Measurements from ENCODE around the gene SEMA4G. TPM values are rescaled to one million over a fixed set of nuclear protein-coding genes. Genes with fewer than 3 reads are reported as not detected.

The SEMA4G gene
- total RNA-seq, 1 experiment from 2014 or later, result 1.1 TPM

GRCh38 chr10:100986952-100987684 is 17.8 kb downstream of the SEMA4G start, which contains the start of the genes MRPL43 and TWNK:
MRPL43 (minus strand) TSS chr10:100987497; CDS start chr10:100987443, 54 bp downstream.
TWNK (plus strand) TSS chr10:100987543; CDS start chr10:100988211, 668 bp downstream.
- DNase-seq (ENCODE audit: extremely low read depth, low read depth), result peak; percentile 72

DNA sequence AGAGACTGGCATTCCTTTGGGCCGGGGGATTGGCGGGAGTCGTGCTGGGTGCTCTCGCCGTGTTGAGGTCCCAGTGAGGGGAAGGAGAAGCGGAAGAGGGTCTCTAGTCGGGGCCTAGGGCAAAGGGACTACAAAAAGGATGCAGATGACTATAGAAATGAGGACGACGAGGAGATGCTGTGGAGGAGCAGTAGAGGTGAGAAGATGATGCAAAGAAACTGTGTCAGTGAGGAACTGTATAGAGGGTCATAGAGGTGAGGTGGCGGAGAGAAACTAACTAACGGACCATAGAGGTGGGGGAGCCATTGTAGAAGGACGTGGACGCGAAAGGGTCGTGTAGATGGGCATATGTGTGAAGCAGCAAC is 18.4 kb downstream of the SEMA4G start:
- no peak for DNase-seq (ENCODE audit: extremely low read depth, low read depth)

DNA sequence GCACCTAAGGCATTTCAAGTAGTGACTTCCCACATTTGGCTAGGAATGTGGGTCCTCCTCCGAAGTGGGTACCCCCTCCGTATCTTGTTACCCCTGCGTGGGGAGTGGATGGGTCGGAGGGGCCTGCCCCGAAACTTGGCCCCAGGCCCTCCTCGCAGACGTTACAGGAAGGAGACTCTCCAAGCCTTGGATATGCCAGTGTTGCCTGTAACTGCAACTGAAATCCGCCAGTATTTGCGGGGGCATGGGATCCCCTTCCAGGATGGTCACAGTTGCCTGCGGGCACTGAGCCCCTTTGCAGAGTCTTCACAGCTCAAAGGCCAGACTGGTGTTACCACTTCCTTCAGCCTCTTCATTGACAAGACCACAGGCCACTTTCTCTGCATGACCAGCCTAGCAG is 18.9 kb downstream of the SEMA4G start:
- DNase-seq (ENCODE audit: extremely low read depth, low read depth), result no peak

DNA sequence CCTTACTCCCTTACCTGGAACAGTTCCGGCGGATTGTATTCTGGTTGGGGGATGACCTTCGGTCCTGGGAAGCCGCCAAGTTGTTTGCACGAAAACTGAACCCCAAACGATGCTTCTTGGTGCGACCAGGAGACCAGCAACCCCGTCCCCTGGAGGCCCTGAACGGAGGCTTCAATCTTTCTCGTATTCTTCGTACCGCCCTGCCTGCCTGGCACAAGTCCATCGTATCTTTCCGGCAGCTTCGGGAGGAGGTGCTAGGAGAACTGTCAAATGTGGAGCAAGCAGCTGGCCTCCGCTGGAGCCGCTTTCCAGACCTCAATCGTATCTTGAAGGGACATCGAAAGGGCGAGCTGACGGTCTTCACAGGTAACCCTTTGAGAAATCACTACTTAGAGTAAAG is 19.8 kb downstream of the SEMA4G start:
- no peak for DNase-seq (ENCODE audit: extremely low read depth, low read depth)

DNA sequence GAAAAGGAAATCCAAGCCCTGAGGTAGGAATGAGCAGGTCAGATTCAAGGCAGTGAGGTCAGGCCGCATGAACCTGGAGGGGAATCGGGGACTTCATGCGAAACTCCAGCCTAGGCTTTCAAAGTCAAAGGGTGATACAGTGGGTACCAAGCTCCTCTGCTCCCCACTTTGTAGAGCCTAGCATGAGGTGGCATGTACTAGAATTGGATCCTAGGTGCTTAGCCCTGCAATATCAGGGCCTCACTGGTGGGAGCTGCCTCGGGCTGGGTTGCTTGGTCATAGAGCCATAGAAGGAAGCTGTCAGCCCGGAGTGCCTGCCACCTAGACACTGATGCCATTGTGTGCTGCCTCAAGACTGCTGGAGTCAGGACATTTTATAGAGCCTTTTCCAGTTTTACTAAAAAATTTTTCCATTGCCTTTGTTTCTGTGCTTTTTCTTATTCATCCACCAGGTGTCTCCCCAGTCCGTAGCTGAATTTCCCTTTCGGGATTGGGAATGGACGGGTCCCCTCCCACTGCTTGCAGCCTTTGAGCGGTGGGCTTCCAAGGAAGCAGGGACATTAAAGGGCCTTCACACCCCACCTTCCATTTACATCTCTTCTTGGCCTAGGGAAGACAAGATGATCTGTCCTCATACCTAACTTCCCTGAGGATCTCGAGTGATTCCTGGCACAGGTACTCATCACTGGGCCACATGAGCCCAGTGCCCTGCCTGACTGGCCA is 24.8 kb downstream of the SEMA4G start:
- DNase-seq (ENCODE audit: extremely low read depth, low read depth), result no peak

- DNase-seq (ENCODE audit: extremely low read depth, low read depth), result no peak
These were observed 25.9 kb downstream of the SEMA4G start for GRCh38 chr10:100995181-100995580.

- no peak for DNase-seq (ENCODE audit: extremely low read depth, low read depth)
These were observed 27.5 kb downstream of the SEMA4G start for GRCh38 chr10:100996678-100997359.

- peak; percentile 72 for DNase-seq (ENCODE audit: extremely low read depth, low read depth)
These were observed 28.3 kb downstream of the SEMA4G start for GRCh38 chr10:100997360-100998182.

DNA sequence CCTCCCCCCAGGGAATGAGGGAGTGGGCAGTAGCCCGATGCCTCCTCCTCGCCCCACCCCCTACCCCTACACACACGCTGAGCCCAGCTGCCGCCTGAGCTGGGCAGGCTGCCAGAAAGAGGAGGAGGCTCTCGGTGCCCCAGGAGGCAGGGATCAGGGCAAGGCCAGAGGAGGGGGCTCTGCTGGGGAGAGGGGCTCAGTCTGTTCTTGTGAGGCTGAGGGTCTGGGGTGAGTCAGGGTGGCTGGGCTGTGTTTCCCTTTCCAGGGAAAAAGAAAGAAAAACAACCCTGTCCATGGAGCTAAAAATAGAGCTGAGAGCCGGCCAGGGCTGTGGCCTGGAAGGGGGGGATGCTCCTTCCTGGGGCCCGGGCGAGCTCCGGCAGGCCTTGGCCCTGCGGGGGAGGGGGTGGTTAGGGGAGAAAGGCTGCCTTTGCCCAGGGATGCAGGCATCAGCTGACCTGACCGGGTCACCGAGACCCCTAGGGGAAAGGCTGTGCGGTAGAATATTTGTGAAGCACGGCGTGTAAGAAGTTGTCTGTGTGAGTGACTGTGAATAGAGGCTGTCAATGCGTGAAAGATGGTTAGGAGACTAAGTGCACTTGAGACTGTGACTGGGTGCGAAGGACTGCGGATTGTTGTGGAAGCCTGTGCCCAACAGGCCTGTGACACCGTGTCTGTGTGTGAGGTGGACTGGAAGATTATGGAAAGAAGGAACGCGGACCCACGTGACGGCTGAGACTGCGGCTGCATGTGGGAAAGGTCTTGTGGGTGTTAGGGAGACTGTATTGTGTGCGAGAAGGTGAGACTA is 29.1 kb downstream of the SEMA4G start:
- peak; percentile 73 for DNase-seq (ENCODE audit: extremely low read depth, low read depth)

GRCh38 chr10:100998991-100999741 is 29.9 kb downstream of the SEMA4G start:
- peak; percentile 56 for DNase-seq (ENCODE audit: extremely low read depth, low read depth)

GRCh38 chr10:100999742-101000126 is 30.4 kb downstream of the SEMA4G start, which contains the start of gene LZTS2:
LZTS2 (plus strand) TSS chr10:100999808; CDS start chr10:101002539, 2,731 bp downstream.
- no peak for DNase-seq (ENCODE audit: extremely low read depth, low read depth)

GRCh38 chr10:101000127-101000914 is 31.0 kb downstream of the SEMA4G start:
- DNase-seq (ENCODE audit: extremely low read depth, low read depth), result no peak

- DNase-seq (ENCODE audit: extremely low read depth, low read depth), result no peak
These were observed 31.8 kb downstream of the SEMA4G start for GRCh38 chr10:101000915-101001658.

- DNase-seq (ENCODE audit: extremely low read depth, low read depth), result no peak
These were observed 32.3 kb downstream of the SEMA4G start for GRCh38 chr10:101001659-101002035.

DNA sequence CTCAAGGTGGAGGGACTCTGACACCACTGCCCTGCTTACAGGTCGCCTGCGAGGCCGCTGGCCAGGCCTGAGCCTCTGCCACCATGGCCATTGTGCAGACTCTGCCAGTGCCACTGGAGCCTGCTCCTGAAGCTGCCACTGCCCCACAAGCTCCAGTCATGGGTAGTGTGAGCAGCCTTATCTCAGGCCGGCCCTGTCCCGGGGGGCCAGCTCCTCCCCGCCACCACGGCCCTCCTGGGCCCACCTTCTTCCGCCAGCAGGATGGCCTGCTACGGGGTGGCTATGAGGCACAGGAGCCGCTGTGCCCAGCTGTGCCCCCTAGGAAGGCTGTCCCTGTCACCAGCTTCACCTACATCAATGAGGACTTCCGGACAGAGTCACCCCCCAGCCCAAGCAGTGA is 33.2 kb downstream of the SEMA4G start:
- no peak for DNase-seq (ENCODE audit: extremely low read depth, low read depth)

- no peak for DNase-seq (ENCODE audit: extremely low read depth, low read depth)
These were observed 34.4 kb downstream of the SEMA4G start for GRCh38 chr10:101003639-101004206.

DNA sequence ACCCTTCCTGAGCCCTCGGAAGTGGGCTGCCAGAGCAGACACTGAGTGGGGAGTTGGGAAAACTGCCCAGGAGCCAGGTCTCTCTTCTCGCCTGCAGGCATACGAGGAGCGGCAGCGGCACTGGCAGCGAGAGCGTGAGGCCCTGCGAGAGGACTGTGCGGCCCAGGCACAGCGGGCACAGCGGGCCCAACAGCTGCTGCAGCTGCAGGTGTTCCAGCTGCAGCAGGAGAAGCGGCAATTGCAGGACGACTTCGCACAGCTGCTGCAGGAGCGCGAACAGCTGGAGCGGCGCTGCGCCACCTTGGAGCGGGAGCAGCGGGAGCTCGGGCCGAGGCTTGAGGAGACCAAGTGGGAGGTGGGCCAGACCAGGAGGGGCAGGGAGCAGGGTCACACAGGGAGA is 36.1 kb downstream of the SEMA4G start:
- no peak for DNase-seq (ENCODE audit: extremely low read depth, low read depth)
